GM18868 (cell line): Measurements from ENCODE around the gene GLB1L2.
"Not testable (repeated sequence)": the region's sequence is repeated elsewhere in the genome, so short reads cannot be mapped to it uniquely, and the experiment has no call there.

ENCODE experiments used
- ATAC-seq: cut with Tn5 transposase; IDR thresholded peaks from one replicate; pipeline ENCODE4 v1.9.1; 2021; ENCODE audit warnings: mild to moderate bottlenecking, moderate library complexity; ENCODE audit not compliant: unreplicated experiment

Gene GLB1L2, protein sequence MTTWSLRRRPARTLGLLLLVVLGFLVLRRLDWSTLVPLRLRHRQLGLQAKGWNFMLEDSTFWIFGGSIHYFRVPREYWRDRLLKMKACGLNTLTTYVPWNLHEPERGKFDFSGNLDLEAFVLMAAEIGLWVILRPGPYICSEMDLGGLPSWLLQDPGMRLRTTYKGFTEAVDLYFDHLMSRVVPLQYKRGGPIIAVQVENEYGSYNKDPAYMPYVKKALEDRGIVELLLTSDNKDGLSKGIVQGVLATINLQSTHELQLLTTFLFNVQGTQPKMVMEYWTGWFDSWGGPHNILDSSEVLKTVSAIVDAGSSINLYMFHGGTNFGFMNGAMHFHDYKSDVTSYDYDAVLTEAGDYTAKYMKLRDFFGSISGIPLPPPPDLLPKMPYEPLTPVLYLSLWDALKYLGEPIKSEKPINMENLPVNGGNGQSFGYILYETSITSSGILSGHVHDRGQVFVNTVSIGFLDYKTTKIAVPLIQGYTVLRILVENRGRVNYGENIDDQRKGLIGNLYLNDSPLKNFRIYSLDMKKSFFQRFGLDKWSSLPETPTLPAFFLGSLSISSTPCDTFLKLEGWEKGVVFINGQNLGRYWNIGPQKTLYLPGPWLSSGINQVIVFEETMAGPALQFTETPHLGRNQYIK

DNA sequence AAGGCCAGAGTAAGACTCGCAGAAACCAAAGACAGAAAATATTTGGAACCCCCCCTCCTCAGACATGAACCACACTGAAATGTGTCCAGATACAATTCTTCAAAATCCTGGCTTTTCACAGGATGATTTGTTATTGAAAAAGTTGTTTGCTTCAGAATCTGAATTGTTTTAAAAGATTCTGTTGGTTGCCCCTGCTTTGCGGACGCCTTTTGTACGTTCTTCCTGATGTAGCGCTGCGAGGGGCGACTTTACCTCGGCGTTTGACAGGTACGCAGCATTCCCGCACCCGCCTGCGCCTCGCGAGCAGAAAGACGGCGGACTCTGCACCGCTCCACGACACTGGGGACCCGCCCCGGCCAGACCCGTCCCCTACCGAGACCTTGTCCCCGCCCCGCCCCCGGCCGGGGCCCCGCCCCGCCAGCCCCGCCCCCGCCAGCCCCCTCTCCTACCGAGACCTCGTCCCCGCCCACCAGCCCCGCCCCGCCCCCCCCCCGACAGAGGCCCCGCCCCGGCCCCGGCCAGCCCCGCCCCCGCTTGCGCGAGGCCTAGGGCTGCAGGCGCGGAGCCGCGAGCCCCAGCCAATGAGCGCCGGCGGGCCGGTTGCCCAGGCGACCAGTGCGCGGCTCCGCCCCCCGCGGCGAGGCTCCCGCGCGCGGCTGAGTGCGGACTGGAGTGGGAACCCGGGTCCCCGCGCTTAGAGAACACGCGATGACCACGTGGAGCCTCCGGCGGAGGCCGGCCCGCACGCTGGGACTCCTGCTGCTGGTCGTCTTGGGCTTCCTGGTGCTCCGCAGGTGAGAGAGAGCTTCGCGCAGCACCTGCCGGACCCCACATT is at the start of gene GLB1L2:
Gene GLB1L2 (plus strand): TSS at position 635 of the 835 bp plus-strand sequence. CDS start 74 bp downstream, at position 709.
- peak; percentile 88 for ATAC-seq

GRCh38 chr11:134282121-134283045 is 49.4 kb upstream of the GLB1L2 start:
- ATAC-seq: no peak

GRCh38 chr11:134283461-134284230 is 48.1 kb upstream of the GLB1L2 start:
- ATAC-seq: no peak

DNA sequence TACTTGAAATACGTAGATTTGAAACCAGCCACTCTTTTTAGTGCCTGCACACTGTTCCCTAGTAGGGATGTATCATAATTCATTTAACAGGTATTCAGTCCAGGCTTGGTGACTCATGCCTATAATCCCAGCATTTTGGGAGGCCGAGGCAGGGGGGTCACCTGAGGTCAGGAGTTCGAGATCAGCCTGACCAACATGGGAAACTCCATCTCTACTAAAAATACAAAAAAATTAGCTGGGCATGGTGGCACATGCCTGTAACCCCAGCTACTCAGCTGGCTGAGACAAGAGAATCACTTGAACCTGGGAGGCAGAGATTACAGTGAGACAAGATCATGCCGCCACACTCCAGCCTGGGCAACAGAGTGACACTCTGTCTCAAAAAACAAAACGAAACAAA is 47.4 kb upstream of the GLB1L2 start:
- not testable (repeated sequence) for ATAC-seq

GRCh38 chr11:134287561-134287960 is 44.2 kb upstream of the GLB1L2 start:
- no peak for ATAC-seq

DNA sequence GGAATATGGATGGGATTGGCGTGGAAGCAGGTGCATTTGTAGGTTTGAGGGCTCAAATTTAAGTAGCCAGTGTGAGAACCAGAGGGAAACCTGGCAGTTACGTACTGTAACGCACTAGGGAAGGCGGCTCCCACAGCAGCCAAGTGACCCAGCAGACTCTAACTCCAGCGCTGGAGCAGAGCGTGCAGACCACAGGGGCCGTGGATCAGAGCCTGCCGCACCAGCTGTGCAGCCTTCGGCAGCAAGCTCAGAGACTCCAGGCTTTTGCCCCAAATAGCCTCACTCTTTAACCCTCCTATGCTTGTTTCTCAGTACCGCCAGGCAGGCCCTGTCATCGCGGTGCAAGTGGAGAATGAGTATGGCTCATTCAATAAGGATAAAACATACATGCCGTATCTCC is 43.3 kb upstream of the GLB1L2 start:
- no peak for ATAC-seq

- ATAC-seq: no peak
These were observed 42.6 kb upstream of the GLB1L2 start for GRCh38 chr11:134289167-134289566.

GRCh38 chr11:134289789-134290188 is 42.0 kb upstream of the GLB1L2 start:
- ATAC-seq: no peak

DNA sequence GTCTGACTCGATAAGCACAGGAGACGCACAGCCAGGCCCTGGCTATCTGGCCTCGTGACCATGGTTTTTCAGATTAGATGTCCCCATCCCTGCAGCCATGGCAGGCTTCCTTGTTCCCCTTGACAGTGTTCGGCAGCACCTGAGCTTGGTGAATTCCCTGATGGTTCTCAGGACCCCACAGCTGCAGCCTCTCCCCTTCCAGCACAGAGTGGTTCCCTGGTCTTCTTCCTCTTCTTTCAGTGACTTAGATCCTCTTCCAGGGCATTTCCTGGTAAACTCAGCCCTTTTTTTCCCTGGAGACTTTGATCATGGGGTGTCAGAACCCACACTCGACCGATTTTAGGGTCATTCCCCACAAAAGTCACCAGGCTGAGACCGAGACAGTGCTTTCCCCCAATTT is 41.1 kb upstream of the GLB1L2 start:
- no peak for ATAC-seq

GRCh38 chr11:134291196-134291595 is 40.6 kb upstream of the GLB1L2 start:
- ATAC-seq: no peak

DNA sequence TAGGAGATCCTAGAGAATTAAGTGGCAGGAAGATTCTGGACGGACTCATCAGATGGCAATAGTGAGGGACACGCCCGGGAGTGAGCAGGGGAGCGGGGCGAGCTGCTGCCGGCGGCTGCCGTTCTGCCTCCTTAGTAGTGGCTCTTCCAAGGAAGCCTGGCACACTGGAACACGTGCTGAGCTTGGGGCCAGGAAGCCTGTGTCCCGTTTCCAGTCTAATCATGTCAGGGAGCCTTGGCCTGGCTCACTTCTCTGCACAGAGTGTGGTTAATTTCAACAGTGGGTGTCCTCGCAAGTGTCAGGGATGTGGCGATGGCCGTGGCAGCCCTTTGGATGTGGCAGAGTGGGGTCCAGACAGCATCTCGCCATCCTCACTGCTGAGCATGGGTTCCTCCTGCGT is 39.1 kb upstream of the GLB1L2 start:
- ATAC-seq: no peak

GRCh38 chr11:134293119-134294113 is 38.4 kb upstream of the GLB1L2 start:
- no peak for ATAC-seq

- no peak for ATAC-seq
These were observed 37.1 kb upstream of the GLB1L2 start for GRCh38 chr11:134294664-134295063.

- no peak for ATAC-seq
These were observed 19.6 kb upstream of the GLB1L2 start for GRCh38 chr11:134312223-134312622.

- ATAC-seq: no peak
These were observed 19.0 kb upstream of the GLB1L2 start for GRCh38 chr11:134312807-134313206.

- ATAC-seq: no peak
These were observed 18.4 kb upstream of the GLB1L2 start for GRCh38 chr11:134313379-134313778.

GRCh38 chr11:134313821-134314607 is 17.8 kb upstream of the GLB1L2 start:
- ATAC-seq: no peak

DNA sequence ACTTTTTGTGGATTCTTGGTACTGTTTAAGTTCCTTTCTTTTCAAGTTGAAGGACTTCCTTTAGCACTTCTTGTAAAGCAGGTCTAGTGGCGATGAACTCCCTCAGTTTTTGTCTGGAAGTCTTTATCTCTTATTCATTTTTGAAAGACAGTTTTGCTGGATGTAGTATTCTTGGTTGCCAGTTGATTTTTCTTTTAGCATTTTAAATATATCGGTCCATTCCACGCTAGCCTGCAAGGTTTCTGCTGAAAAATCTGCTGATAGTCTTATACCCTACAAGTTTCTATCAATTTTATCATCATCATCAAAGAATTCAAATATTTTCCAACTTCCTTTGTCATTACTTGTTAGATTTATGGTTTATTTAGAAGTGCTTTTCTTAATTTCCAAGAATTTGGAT is 14.7 kb upstream of the GLB1L2 start:
- ATAC-seq: no peak
